Fibroblast of lung (primary cell): Measurements from ENCODE around the gene SLC20A1. TPM values are rescaled to one million over a fixed set of nuclear protein-coding genes. Genes with fewer than 3 reads are reported as not detected.

ENCODE experiments used
- DNase-seq, 2 donors: peaks; one replicate each; pipeline versions ENCODE4 v3.0.0 to v3.0.0-alpha.2; 2010; ENCODE audit warnings: low read depth in 2 of 2
- H2AFZ ChIP-seq: 2 replicates; pipeline ENCODE4 v1.5.1; 2012; ENCODE audit warnings: low read length, control low read depth, inconsistent platforms
- H3K27ac ChIP-seq: 2 replicates; pipeline ENCODE4 v1.5.1; 2011; ENCODE audit warnings: low read length, control low read depth; ENCODE audit not compliant: insufficient read depth
- H3K27me3 ChIP-seq: 2 replicates; pipeline ENCODE4 v1.5.1; 2011; ENCODE audit warnings: mild to moderate bottlenecking, low read length; ENCODE audit not compliant: control insufficient read depth, insufficient read depth
- H3K36me3 ChIP-seq: 2 replicates; pipeline ENCODE4 v1.5.1; 2011; ENCODE audit warnings: low read length; ENCODE audit not compliant: control insufficient read depth, insufficient read depth
- H3K4me1 ChIP-seq: 2 replicates; pipeline ENCODE4 v1.5.1; 2011; ENCODE audit warnings: low read length; ENCODE audit not compliant: control insufficient read depth, insufficient read depth; ENCODE audit errors: extremely low read depth
- H3K4me2 ChIP-seq: 2 replicates; pipeline ENCODE4 v1.5.1; 2011; ENCODE audit warnings: low read length, control low read depth; ENCODE audit not compliant: insufficient read depth; ENCODE audit errors: extremely low read depth
- H3K4me3 ChIP-seq, 4 experiments: fragments of 200-600 bp in 1 of 4; sonication (generic) in 1 of 4; replicated peaks in 1 of 4; 2 replicates each; pipeline ENCODE4 v1.5.1; 2011 to 2016; ENCODE audit warnings: low read length in 4 of 4, low read depth in 3 of 4, mild to moderate bottlenecking in 3 of 4, control low read depth in 2 of 4, inconsistent platforms in 1 of 4, mixed read lengths in 1 of 4; ENCODE audit not compliant: insufficient read depth in 1 of 4; ENCODE audit errors: control extremely low read depth in 1 of 4
- H3K79me2 ChIP-seq: 2 replicates; pipeline ENCODE4 v1.5.1; 2012; ENCODE audit warnings: mild to moderate bottlenecking, low read length, inconsistent platforms; ENCODE audit not compliant: control insufficient read depth, insufficient read depth
- H3K9ac ChIP-seq: 2 replicates; pipeline ENCODE4 v1.5.1; 2011; ENCODE audit warnings: mild to moderate bottlenecking, low read length, control low read depth; ENCODE audit not compliant: insufficient read depth
- H3K9me3 ChIP-seq: 2 replicates; pipeline ENCODE4 v1.5.1; 2012; ENCODE audit warnings: low read depth, low read length; ENCODE audit not compliant: control insufficient read depth, insufficient read depth
- H4K20me1 ChIP-seq: 2 replicates; pipeline ENCODE4 v1.5.1; 2011; ENCODE audit warnings: low read length; ENCODE audit not compliant: control insufficient read depth, insufficient read depth; ENCODE audit errors: extremely low read depth
- EZH2 ChIP-seq: IDR thresholded peaks from 2 replicates; pipeline ENCODE4 v1.5.1; 2012; ENCODE audit warnings: low read length, control low read depth, mild to moderate bottlenecking; ENCODE audit errors: missing control alignments
- polyA plus RNA-seq, 2 donors: library from polyadenylated mRNA; depleted of rRNA in 1 of 2; stranded (reverse) in 1 of 2; unstranded in 1 of 2; fragments of >200 nt; gene quantifications; 2 replicates each; pipeline ENCODE4 v1.2.1, GENCODE V29; 2011 to 2012; ENCODE audit warnings: missing spikeins in 1 of 2
- total RNA-seq: library from RNA; depleted of rRNA; stranded (reverse); fragments of >200 nt; gene quantifications from 2 replicates; pipeline ENCODE4 v1.2.1, GENCODE V29; 2014
- TF ChIP-seq, protein P1 (sequence below), 2 donors: IDR thresholded peaks in 1 of 2; conservative IDR thresholded peaks in 1 of 2; 1 replicate in 1 of 2; 2 replicates in 1 of 2; pipeline ENCODE4 v1.5.1; 2011 to 2012; ENCODE audit warnings: low read length in 2 of 2, control low read depth in 1 of 2, inconsistent platforms in 1 of 2, low read depth in 1 of 2, mild to moderate bottlenecking in 1 of 2

The SLC20A1 gene
- total and polyA plus RNA-seq, 2 donors (not counting 1 experiment from before 2014, with no cell fraction given): 61.3 to 77.3 TPM

DNA sequence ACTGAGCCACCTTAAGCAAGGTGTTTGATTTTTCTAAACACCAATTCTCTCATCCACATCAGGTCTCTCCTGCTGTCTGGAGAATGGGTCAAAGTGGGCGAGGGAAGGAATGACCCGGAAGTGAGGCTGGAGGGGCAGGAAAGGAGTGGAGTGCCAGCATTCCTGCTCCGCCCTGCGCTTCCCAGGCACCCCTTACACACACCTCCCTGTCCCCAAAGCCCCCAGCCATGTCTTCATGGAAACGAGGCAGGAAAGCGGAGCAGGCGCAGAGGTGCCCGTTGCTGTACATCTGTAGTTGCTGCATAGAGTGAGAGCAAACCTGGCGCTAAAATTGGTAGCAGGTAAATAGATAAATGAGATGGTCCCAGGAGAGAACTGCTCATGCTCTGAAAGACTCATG lies 47.9 kb downstream of the SLC20A1 start:
- Histone ChIP-seq H3K27ac (peak overlapping the region; percentile 98), H3K4me1 (peaks cover 17% of the 10 kb centered on the region), H3K4me2 (no peak overlapping the region), H3K9ac (no peak overlapping the region), H3K4me3 (no peak overlapping the region), H3K9me3 (no peaks in the 10 kb centered on the region), H3K36me3 (no peaks in the 10 kb centered on the region), H3K27me3 (no peaks in the 10 kb centered on the region), H4K20me1 (no peaks in the 10 kb centered on the region), H3K79me2 (no peaks in the 10 kb centered on the region), H2AFZ (no peak overlapping the region)
- TF ChIP-seq, protein P1, sequence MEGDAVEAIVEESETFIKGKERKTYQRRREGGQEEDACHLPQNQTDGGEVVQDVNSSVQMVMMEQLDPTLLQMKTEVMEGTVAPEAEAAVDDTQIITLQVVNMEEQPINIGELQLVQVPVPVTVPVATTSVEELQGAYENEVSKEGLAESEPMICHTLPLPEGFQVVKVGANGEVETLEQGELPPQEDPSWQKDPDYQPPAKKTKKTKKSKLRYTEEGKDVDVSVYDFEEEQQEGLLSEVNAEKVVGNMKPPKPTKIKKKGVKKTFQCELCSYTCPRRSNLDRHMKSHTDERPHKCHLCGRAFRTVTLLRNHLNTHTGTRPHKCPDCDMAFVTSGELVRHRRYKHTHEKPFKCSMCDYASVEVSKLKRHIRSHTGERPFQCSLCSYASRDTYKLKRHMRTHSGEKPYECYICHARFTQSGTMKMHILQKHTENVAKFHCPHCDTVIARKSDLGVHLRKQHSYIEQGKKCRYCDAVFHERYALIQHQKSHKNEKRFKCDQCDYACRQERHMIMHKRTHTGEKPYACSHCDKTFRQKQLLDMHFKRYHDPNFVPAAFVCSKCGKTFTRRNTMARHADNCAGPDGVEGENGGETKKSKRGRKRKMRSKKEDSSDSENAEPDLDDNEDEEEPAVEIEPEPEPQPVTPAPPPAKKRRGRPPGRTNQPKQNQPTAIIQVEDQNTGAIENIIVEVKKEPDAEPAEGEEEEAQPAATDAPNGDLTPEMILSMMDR (conservative IDR thresholded peaks at IDR 0.05 in 1 of 2, IDR thresholded peaks at IDR 0.05 in 1 of 2; ENCODE audit: low read depth in 1 of 2, low read length in 2 of 2): no peak
- TF ChIP-seq EZH2: no peak
- no peak for DNase-seq

GRCh38 chr2:112694182-112694581 lies 48.4 kb downstream of the SLC20A1 start:
- H3K9me3 ChIP-seq: no peaks in the 10 kb centered on the region
- H2AFZ ChIP-seq: no peak overlapping the region
- peaks cover 17% of the 10 kb centered on the region for H3K4me1 ChIP-seq
- H3K4me2 ChIP-seq: no peak overlapping the region
- no peak overlapping the region for H3K9ac ChIP-seq
- H3K27me3 ChIP-seq: no peaks in the 10 kb centered on the region
- TF ChIP-seq, protein P1 (conservative IDR thresholded peaks at IDR 0.05 in 1 of 2, IDR thresholded peaks at IDR 0.05 in 1 of 2; ENCODE audit: low read depth in 1 of 2, low read length in 2 of 2): no peak
- no peak for TF ChIP-seq EZH2
- H3K36me3 ChIP-seq: no peaks in the 10 kb centered on the region
- no peak overlapping the region for H3K4me3 ChIP-seq
- H3K79me2 ChIP-seq: no peaks in the 10 kb centered on the region
- H4K20me1 ChIP-seq: no peaks in the 10 kb centered on the region
- H3K27ac ChIP-seq: no peak overlapping the region
- DNase-seq: no peak

DNA sequence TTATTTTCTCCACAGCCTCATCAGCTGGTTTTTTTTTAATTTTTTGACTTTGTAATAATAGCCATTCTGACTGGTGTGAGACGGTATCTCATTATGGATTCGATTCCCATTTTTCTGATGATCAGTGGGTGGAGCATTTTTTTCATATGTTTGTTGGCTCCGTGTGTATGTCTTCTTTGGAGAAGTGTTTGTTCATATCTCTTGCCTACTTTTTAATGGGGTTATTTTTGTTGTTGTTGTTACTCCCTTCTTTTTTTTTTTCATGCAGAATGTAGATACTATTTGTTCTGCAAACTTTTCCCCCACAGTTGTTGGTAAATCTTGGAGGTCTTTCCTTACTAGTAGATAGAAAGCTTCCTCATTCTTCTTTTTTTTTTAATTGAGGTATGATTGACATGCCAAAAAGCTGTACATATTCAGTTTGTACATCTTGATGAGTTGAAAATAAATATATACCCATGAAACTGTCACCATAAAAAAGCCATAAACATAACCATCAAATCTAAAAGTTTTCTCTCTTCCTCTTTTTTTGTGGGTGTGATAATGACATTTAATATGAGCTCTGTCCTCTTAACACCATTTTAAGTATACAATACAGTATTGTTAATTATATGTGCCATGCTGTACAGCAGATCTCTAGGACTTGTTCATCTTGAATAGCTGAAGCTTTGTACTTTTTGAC lies 53.2 kb downstream of the SLC20A1 start:
- Histone ChIP-seq H3K27me3 (no peaks in the 10 kb centered on the region), H3K79me2 (no peaks in the 10 kb centered on the region), H3K4me2 (no peak overlapping the region), H3K4me1 (peaks cover 4% of the 10 kb centered on the region), H2AFZ (no peak overlapping the region), H3K36me3 (no peaks in the 10 kb centered on the region), H4K20me1 (no peaks in the 10 kb centered on the region), H3K27ac (no peak overlapping the region), H3K4me3 (no peak overlapping the region), H3K9me3 (no peaks in the 10 kb centered on the region), H3K9ac (no peak overlapping the region)
- TF ChIP-seq EZH2: no peak
- TF ChIP-seq, protein P1 (conservative IDR thresholded peaks at IDR 0.05 in 1 of 2, IDR thresholded peaks at IDR 0.05 in 1 of 2; ENCODE audit: low read depth in 1 of 2, low read length in 2 of 2): no peak
- no peak for DNase-seq
